GM12891 (cell line): ENCODE data around the gene C12orf54.

Experiments
- PAX5 ChIP-seq: IDR thresholded peaks from 2 replicates; pipeline ENCODE4 v1.6.1; 2011; ENCODE audit warnings: low read length, moderate library complexity, mild to moderate bottlenecking; ENCODE audit not compliant: insufficient read depth, severe bottlenecking
- POLR2A ChIP-seq: IDR thresholded peaks from 2 replicates; pipeline ENCODE4 v1.6.1; 2011; ENCODE audit warnings: low read depth, low read length, control low read depth
- POLR2AphosphoS5 ChIP-seq: IDR thresholded peaks from 2 replicates; pipeline ENCODE4 v1.6.1; 2011; ENCODE audit warnings: low read depth, low read length, control low read depth

DNA sequence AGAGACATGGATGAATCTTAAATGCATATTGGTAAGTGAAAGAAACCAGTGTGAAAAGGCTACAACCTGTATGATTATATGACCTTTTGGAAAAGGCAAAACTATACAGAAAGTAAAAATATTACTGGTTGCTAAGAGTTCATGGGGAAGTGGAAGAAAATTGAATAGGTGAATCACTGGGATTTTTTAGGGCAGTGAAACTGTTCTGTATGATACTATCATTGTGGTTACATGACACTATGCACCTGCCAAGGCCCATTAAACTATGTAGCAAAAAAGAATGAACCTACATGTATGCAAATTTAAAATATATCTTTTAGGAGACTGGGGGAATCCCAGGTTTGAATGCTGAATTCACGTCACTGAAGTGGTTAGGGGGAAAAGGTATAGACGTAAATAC lies 30.6 kb downstream of the C12orf54 start:
- TF ChIP-seq POLR2A (no peak), POLR2AphosphoS5 (no peak), PAX5 (no peak)
